ENCODE data around the gene CHD8.
"Not testable (repeated sequence)": the region's sequence is repeated elsewhere in the genome, so short reads cannot be mapped to it uniquely, and the experiment has no call there.

Gene CHD8, protein sequence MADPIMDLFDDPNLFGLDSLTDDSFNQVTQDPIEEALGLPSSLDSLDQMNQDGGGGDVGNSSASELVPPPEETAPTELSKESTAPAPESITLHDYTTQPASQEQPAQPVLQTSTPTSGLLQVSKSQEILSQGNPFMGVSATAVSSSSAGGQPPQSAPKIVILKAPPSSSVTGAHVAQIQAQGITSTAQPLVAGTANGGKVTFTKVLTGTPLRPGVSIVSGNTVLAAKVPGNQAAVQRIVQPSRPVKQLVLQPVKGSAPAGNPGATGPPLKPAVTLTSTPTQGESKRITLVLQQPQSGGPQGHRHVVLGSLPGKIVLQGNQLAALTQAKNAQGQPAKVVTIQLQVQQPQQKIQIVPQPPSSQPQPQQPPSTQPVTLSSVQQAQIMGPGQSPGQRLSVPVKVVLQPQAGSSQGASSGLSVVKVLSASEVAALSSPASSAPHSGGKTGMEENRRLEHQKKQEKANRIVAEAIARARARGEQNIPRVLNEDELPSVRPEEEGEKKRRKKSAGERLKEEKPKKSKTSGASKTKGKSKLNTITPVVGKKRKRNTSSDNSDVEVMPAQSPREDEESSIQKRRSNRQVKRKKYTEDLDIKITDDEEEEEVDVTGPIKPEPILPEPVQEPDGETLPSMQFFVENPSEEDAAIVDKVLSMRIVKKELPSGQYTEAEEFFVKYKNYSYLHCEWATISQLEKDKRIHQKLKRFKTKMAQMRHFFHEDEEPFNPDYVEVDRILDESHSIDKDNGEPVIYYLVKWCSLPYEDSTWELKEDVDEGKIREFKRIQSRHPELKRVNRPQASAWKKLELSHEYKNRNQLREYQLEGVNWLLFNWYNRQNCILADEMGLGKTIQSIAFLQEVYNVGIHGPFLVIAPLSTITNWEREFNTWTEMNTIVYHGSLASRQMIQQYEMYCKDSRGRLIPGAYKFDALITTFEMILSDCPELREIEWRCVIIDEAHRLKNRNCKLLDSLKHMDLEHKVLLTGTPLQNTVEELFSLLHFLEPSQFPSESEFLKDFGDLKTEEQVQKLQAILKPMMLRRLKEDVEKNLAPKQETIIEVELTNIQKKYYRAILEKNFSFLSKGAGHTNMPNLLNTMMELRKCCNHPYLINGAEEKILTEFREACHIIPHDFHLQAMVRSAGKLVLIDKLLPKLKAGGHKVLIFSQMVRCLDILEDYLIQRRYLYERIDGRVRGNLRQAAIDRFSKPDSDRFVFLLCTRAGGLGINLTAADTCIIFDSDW (N-terminal part only)

GRCh38 chr14:21455912-21456667, at the start of gene CHD8:
CHD8 (minus strand) TSS chr14:21456123; CDS start chr14:21431643, 24,480 bp downstream.
- DNase-seq = peak; percentile 99

DNA sequence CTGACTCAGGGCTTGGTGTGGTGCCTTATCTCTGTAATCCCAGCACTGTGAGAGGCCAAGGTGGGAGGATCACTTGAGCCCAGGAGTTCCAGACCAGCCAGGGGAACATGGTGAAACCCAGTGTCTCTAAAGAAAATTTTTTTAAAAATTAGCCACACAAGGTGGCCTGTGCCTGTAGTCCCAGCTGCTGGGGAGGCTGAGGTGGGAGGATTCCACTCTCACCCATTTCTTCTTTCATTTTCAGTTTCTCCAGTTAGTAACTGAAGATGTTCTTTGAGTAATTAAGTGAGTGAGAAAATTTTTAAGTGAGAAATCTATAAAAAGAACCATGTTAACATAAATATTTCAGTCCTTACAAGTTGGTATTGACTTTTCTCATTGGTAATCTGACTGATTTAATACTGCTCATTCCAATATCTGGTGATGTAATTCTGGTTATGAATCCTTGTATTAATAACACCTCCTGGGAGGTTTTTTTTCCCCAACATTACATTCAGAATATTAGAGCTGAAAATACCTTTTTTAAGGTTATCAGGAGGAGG, 49.2 kb upstream of the CHD8 start:
- DNase-seq = no peak

- no peak for DNase-seq
Observed at GRCh38 chr14:21503376-21503775, 47.5 kb upstream of the CHD8 start.

- no peak for DNase-seq
Observed at GRCh38 chr14:21501568-21501967, 45.6 kb upstream of the CHD8 start.

- DNase-seq = peak; percentile 52
Observed at GRCh38 chr14:21498540-21499526, 42.9 kb upstream of the CHD8 start.

- no peak for DNase-seq
Observed at GRCh38 chr14:21496453-21496852, 40.5 kb upstream of the CHD8 start.

GRCh38 chr14:21494902-21495762, 39.2 kb upstream of the CHD8 start:
- DNase-seq = no peak

DNA sequence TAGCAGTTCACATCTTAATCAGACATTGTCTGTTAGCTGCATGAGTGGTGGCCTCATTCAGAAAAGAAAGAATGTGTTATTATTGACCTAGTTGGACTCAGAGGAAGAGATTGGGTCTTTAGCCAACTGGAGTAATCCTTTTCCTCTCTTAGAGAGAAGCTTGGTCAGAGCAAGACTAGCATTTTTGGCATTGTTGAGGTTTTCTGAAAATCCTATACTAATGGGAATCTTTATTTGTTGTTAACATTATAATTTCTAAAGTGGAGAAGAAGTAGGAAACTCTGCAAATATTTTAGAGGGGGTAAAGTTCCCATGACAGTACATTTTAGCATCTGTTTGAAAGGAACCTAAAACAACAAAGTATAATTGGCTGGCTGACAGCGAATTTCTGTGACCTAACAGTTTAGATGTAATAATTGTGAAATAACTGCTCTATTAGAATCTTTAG, 30.7 kb upstream of the CHD8 start:
- no peak for DNase-seq

DNA sequence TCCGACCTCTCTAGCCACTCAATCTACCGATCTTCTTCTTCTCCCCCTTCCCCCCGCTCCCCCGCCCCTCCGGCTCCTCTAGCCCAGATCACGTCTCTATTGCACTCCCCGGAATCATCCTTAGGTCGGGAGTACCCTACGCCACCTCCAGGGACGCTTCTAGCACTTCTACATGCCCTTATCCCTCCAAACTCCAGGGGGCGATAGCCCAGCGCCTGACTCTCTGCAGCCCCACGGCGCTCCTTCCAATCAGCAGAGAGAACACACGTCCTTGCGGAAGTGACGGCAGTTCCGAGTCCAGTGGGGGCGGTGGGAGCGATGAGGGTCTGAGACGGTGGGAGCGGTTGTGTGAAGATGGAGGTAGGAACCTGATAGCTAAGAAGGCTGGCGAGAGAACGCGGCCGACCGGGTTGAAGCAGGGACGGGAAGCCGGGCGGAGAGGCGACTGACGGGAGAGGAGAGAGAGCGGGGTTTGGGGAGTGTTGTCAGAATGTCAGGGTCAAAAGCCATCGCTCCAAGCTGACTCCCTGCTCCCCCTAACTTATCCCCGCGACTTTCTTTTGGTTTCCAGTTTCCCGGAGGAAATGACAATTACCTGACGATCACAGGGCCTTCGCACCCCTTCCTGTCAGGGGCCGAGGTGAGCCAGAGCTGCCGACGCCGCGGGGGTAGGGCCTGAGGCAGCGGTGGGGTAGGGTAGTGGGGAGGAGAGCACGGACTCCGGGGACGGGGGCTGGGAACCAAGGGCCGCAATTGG, 21.2 kb upstream of the CHD8 start, which contains the start of the genes RAB2B and TOX4:
Gene RAB2B (minus strand): TSS at position 35 of the 757 bp plus-strand sequence. CDS start 87 bp downstream, outside the sequence.
Gene TOX4 (plus strand): TSS at position 271 of the 757 bp plus-strand sequence. CDS start 84 bp downstream, at position 355.
- peak; percentile 93 for DNase-seq

DNA sequence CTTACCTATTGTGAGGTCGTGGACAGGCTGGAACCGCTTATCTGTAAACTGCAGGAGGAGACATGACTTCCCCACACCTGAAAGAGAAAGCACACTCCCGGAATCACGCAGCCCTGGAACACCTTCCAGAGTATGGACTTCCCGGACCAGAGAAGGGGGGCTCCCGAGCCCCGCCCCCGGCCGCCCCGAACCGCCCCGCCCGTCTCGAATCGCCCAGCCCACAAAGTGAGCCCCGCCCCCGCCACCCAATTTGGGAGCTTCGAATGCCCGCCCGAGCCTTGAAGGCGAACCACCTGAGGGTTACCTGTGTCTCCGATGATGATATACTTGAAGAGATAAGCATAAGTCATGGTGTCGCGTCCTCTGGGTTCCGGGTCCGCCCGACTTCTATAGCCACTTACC, 20.6 kb upstream of the CHD8 start:
- DNase-seq = peak; percentile 89

GRCh38 chr14:21475767-21476522, 20.0 kb upstream of the CHD8 start:
- DNase-seq = no peak

DNA sequence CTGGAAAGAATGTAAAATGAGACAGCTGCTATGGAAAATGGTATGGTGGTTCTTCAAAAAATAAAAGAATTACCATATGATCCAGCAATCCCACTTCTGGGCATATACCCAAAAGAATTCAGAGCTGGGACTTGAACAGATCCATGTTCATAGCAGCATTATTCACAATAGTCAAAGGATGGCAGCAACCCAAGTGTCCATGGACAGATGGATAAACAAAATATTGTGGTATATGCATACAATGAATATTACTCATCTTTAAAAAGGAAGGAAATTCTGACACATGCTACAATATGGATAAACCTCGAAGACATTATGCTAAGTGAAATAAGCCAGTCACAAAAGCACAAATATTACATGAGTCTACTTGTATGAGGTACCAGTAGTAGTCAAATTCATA, 11.7 kb upstream of the CHD8 start:
- DNase-seq = no peak

GRCh38 chr14:21455592-21455911, 371 bp downstream of the CHD8 start:
- no peak for DNase-seq

GRCh38 chr14:21454843-21455544, 929 bp downstream of the CHD8 start:
- DNase-seq = no peak

DNA sequence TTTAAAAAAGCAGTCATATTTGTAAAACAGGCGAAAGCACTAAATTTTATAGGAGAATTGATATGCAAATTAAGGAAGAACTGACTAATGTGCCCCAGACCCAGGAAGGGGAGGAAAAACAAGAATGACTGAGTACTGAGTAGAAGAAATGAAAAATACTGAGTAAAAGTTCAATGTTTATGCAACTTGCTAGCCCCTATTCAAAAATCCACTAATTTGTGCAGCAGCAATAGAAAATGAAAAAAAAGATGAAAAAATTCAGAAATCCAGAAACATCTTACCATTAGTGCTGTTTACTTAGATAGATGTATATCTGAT, 6.1 kb downstream of the CHD8 start:
- DNase-seq = no peak

- not testable (repeated sequence) for DNase-seq
Observed at GRCh38 chr14:21442657-21443056, 13.3 kb downstream of the CHD8 start.

DNA sequence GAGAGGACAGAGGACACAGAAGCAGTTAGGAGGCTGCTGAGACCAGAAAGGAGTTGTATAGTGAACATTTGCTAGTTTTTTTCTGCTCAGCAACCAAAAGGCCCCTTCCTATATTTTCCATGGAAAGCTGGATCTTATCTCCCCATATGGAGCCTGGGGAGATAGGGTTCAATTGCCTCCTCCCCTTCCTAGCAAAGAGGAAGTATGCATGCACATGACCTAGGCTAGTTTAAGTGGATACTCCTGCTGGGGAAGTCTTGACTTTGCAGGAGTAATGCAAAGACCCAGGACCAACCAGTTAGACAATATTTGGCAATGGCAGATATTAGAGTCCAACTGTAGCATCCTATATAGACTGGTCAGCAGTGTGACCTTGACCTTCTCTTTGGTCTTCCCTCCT, 15.1 kb downstream of the CHD8 start:
- no peak for DNase-seq

All from CD4-positive, alpha-beta T cell treated with Interleukin-17A for 4 hours (primary cell).